ENCODE measurements around the gene SHROOM3. TPM values are rescaled to one million over a fixed set of nuclear protein-coding genes. Genes with fewer than 3 reads are reported as not detected.

Gene SHROOM3
- total RNA-seq, 1 experiment from 2014 or later = 27.6 TPM

DNA sequence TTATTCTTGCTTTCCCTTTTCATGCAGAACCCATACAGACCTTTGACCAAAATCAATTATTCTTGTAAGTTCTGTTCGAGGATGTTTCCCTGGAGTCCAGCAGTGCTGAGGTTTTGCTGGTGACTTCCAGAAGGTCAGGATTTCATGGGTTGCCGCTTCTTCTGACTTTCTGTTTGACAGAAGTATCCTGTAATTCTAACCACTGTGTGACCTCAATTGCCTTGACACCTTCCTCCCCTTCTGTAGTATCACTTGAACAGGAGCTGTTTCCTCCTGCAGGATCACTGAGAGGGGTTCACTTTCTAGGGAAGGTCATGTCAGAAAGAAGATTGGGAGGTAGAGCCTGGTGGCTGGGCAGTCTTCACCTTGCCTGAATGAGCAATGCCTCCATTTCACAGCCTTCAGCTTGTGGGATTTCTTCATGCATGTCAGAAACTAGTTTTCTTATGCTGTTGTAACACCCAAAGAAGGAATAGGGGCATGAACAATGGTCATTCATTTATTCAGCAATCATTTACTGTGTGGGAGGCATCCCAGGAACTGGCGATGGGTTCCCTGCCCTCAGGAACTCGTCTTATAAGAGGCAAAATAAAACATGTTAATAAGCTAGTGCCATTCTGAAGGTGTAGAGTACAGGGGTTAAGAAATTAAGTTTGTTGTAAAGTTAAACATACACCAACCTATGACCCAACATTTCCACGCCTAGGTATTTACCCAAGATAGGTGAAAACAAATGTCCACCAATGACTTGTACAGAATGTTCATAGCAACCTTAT is 257.0 kb downstream of the SHROOM3 start:
- Histone ChIP-seq H4K91ac (ENCODE audit: insufficient read length, low read depth, low read length) (no peak overlapping the region), H2BK15ac (ENCODE audit: low read depth, low read length) (no peak overlapping the region), H3K23ac (ENCODE audit: insufficient read length, low read depth, low read length) (no peak overlapping the region), H4K8ac (replicated peaks; ENCODE audit: insufficient read length, low read depth, low read length) (no peak overlapping the region), H2AK5ac (ENCODE audit: insufficient read length, low read length) (no peak overlapping the region), H4K5ac (ENCODE audit: insufficient read length, low read depth, low read length) (no peak overlapping the region), H3K27me3 (ENCODE audit: insufficient read depth, low read length) (no peaks in the 10 kb centered on the region; the same call in 1 of the 2 replicates), H3K79me1 (ENCODE audit: insufficient read depth, low read depth, low read length, poor library complexity, severe bottlenecking) (peaks cover 4% of the 10 kb centered on the region), H2BK5ac (ENCODE audit: insufficient read length, low read length) (no peak overlapping the region), H2AFZ (ENCODE audit: low read length) (no peak overlapping the region), H3T11ph (ENCODE audit: low read length) (no peak overlapping the region), H3K56ac (ENCODE audit: insufficient read length, low read depth, low read length) (no peak overlapping the region), H3K4me2 (ENCODE audit: insufficient read depth, insufficient read length, low read length) (no peak overlapping the region), H3K79me2 (ENCODE audit: insufficient read depth, low read length) (peaks cover 33% of the 10 kb centered on the region; the same call in 1 of the 2 replicates), H2BK20ac (ENCODE audit: low read depth, low read length, poor library complexity, severe bottlenecking) (no peak overlapping the region), H3K9ac (ENCODE audit: extremely low read depth, insufficient read length, low read length) (no peak overlapping the region), H2BK120ac (ENCODE audit: low read depth, low read length, poor library complexity, severe bottlenecking) (no peak overlapping the region), H3K23me2 (ENCODE audit: insufficient read length, low read depth, low read length, poor library complexity, severe bottlenecking) (peaks cover 8% of the 10 kb centered on the region), H3K14ac (ENCODE audit: insufficient read depth, low read length) (no peak overlapping the region), H3K18ac (ENCODE audit: insufficient read length, low read depth, low read length) (no peak overlapping the region), H3K27ac (ENCODE audit: insufficient read length, low read depth, low read length) (no peak overlapping the region), H2BK12ac (ENCODE audit: insufficient read length, low read depth, low read length) (no peak overlapping the region), H4K20me1 (ENCODE audit: control insufficient read depth, insufficient read depth, insufficient read length) (no peaks in the 10 kb centered on the region), H3K4me1 (ENCODE audit: insufficient read depth, low read length) (peaks cover 19% of the 10 kb centered on the region), H3K9me3 (ENCODE audit: control insufficient read depth, low read depth, low read length) (no peaks in the 10 kb centered on the region), H3K4ac (ENCODE audit: low read depth, low read length) (no peak overlapping the region)
- no CpG with 5 or more reads among the region's 5 CpGs for WGBS (ENCODE audit: extremely low coverage, insufficient read length, low lambda C conversion rate)
- Mint-ChIP-seq H3K36me3 (ENCODE audit: insufficient read depth in 1 of 3, low read depth in 3 of 3) (peaks cover 0 to 6% (median 3%) of the 10 kb centered on the region in 3 experiments; a peak in 1 of 7 replicates), H3K4me1 (peaks cover 60 to 67% of the 10 kb centered on the region in 2 experiments), H3K27ac (no peak overlapping the region), H3K4me3 (peak overlapping the region; percentile 28 to 100; a peak in 3 of 5 replicates), H3K27me3 (ENCODE audit: low read depth) (peaks cover 5% of the 10 kb centered on the region; the same call in 1 of the 2 replicates), H3K9me3 (no peaks in the 10 kb centered on the region)
- TF ChIP-seq, protein P1, sequence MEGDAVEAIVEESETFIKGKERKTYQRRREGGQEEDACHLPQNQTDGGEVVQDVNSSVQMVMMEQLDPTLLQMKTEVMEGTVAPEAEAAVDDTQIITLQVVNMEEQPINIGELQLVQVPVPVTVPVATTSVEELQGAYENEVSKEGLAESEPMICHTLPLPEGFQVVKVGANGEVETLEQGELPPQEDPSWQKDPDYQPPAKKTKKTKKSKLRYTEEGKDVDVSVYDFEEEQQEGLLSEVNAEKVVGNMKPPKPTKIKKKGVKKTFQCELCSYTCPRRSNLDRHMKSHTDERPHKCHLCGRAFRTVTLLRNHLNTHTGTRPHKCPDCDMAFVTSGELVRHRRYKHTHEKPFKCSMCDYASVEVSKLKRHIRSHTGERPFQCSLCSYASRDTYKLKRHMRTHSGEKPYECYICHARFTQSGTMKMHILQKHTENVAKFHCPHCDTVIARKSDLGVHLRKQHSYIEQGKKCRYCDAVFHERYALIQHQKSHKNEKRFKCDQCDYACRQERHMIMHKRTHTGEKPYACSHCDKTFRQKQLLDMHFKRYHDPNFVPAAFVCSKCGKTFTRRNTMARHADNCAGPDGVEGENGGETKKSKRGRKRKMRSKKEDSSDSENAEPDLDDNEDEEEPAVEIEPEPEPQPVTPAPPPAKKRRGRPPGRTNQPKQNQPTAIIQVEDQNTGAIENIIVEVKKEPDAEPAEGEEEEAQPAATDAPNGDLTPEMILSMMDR (conservative IDR thresholded peaks at IDR 0.05) = no peak
- DNase-seq = no peak
